HepG2 (cell line): Measurements from ENCODE around the gene DGCR2. TPM values are rescaled to one million over a fixed set of nuclear protein-coding genes. Genes with fewer than 3 reads are reported as not detected.

ENCODE experiments used
- AHR ChIP-seq: IDR thresholded peaks from 2 replicates; pipeline ENCODE4 v1.6.1; 2018; ENCODE audit warnings: missing genetic modification reagents, missing compliant biosample characterization
- FOXM1 ChIP-seq: sonication (generic); formaldehyde crosslinking; IDR thresholded peaks from 2 replicates; pipeline ENCODE4 v1.5.0; 2020; ENCODE audit warnings: missing genetic modification reagents
- KLF15 ChIP-seq: sonication (generic); formaldehyde crosslinking; IDR thresholded peaks from 2 replicates; pipeline ENCODE4 v1.8.1; 2023; ENCODE audit warnings: borderline replicate concordance, mild to moderate bottlenecking, inconsistent platforms, missing genetic modification reagents, mixed read lengths
- NCOA1 ChIP-seq: sonication (generic); formaldehyde crosslinking; IDR thresholded peaks from 2 replicates; pipeline ENCODE4 v1.9.0; 2021; ENCODE audit warnings: missing genetic modification reagents
- SALL1 ChIP-seq: sonication (generic); formaldehyde crosslinking; IDR thresholded peaks from 2 replicates; pipeline ENCODE4 v1.8.0; 2022; ENCODE audit warnings: mild to moderate bottlenecking, missing genetic modification reagents
- SKI ChIP-seq: fragments of 450-650 bp; IDR thresholded peaks from one replicate; pipeline ENCODE4 v1.6.1; 2018; ENCODE audit warnings: mild to moderate bottlenecking; ENCODE audit not compliant: partially characterized antibody
- ZBTB1 ChIP-seq: sonication (generic); formaldehyde crosslinking; IDR thresholded peaks from 2 replicates; pipeline ENCODE4 v1.4.0; 2020; ENCODE audit warnings: missing genetic modification reagents, borderline replicate concordance
- ZNF543 ChIP-seq: sonication (generic); formaldehyde crosslinking; IDR thresholded peaks from 2 replicates; pipeline ENCODE4 v1.4.0; 2020; ENCODE audit warnings: mild to moderate bottlenecking, missing genetic modification reagents
- ZNF709 ChIP-seq: sonication (generic); formaldehyde crosslinking; IDR thresholded peaks from 2 replicates; pipeline ENCODE4 v1.5.0; 2020; ENCODE audit warnings: mild to moderate bottlenecking, missing genetic modification reagents
- polyA plus RNA-seq, 8 experiments: library from polyadenylated mRNA; depleted of rRNA in 3 of 8; stranded (reverse) in 7 of 8; unstranded in 1 of 8; fragments of >200 nt; fragmentation: Illumina TruSeq in 4 of 8; extraction: Trizol in 4 of 8; gene quantifications; 2 replicates each; pipeline versions ENCODE4 v1.2.1 to v1.2.3, GENCODE V29; 2011 to 2016; ENCODE audit warnings: low read depth in 4 of 8, missing spikeins in 1 of 8, mixed read lengths in 1 of 8; ENCODE audit not compliant: insufficient read depth in 1 of 8
- total RNA-seq, 5 experiments: library from RNA; depleted of rRNA; stranded (reverse); fragments of >200 nt; fragmentation: Illumina TruSeq; extraction: Trizol; gene quantifications; 2 replicates each; pipeline ENCODE4 v1.2.3, GENCODE V29; 2016; ENCODE audit warnings: low read depth in 1 of 5
- TF ChIP-seq, protein P1 (sequence below): sonication (generic); formaldehyde crosslinking; IDR thresholded peaks from 2 replicates; pipeline ENCODE4 v1.5.1; 2020; ENCODE audit warnings: mild to moderate bottlenecking, missing genetic modification reagents, moderate library complexity
- TF ChIP-seq, protein P2 (sequence below): IDR thresholded peaks from 2 replicates; pipeline ENCODE4 v1.6.1; 2016; ENCODE audit warnings: missing biosample characterization, missing genetic modification reagents, low read depth
- TF ChIP-seq, protein P3 (sequence below): IDR thresholded peaks from 2 replicates; pipeline ENCODE4 v1.6.1; 2016; ENCODE audit warnings: missing genetic modification reagents, missing compliant biosample characterization
- TF ChIP-seq, protein P4 (sequence below): sonication (generic); formaldehyde crosslinking; IDR thresholded peaks from 2 replicates; pipeline ENCODE4 v1.5.0; 2020; ENCODE audit warnings: mild to moderate bottlenecking, missing genetic modification reagents
- TF ChIP-seq, protein P5 (sequence below): sonication (generic); formaldehyde crosslinking; IDR thresholded peaks from 2 replicates; pipeline ENCODE4 v1.4.0; 2020; ENCODE audit warnings: missing genetic modification reagents

The DGCR2 gene
- total and polyA plus RNA-seq, 2 of the 13 experiments (the other 11 are each of a cell fraction or from before 2014, with no cell fraction given): 23.1 to 35.3 TPM

DNA sequence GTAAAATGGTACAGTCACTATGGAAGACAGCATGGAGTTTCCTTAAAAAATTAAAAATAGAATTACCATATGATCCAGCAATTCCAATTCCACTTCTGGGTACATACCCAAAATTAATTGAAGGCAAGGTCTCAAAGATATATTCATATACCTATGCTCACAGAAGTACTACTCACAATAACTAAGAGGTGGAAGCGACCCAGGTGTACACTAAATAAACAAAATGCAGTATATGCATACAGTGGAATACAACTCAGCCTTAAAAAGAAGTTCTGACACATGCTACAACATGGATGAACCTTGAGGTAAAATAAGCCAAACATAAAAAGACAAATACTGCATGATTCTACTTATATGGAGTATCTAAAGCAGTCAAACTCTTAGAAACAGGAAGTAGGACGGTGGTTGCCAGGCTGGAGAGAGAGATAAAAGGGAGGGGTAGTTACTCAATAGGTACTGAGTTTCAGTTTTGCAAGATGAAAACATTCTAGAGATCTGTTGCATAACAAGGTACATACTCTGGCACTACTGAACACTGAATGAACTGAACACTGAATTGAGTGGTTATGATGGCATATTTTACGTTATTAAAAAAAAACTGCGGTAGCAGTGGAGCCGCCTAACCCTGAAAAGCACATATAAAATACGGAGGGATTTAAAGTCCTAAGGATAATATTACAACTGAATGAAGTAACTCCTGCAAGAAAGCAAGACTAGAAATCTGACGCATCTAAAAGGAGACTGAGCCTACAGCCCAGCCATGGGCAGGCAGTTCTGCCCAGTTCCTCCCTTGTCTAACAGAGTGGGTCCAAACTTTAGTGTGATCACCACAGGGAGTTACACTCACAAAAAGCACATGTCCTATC, 12.8 kb downstream of the DGCR2 start (continued):
- TF ChIP-seq ZNF709 (CRISPR knock-in tag) (no peak), AHR (no peak), FOXM1 (CRISPR knock-in tag) (no peak), NCOA1 (CRISPR knock-in tag) (no peak), KLF15 (no peak), SKI (no peak), ZBTB1 (no peak), SALL1 (CRISPR knock-in tag) (no peak), ZNF543 (CRISPR knock-in tag) (no peak)
- TF ChIP-seq, protein P1, sequence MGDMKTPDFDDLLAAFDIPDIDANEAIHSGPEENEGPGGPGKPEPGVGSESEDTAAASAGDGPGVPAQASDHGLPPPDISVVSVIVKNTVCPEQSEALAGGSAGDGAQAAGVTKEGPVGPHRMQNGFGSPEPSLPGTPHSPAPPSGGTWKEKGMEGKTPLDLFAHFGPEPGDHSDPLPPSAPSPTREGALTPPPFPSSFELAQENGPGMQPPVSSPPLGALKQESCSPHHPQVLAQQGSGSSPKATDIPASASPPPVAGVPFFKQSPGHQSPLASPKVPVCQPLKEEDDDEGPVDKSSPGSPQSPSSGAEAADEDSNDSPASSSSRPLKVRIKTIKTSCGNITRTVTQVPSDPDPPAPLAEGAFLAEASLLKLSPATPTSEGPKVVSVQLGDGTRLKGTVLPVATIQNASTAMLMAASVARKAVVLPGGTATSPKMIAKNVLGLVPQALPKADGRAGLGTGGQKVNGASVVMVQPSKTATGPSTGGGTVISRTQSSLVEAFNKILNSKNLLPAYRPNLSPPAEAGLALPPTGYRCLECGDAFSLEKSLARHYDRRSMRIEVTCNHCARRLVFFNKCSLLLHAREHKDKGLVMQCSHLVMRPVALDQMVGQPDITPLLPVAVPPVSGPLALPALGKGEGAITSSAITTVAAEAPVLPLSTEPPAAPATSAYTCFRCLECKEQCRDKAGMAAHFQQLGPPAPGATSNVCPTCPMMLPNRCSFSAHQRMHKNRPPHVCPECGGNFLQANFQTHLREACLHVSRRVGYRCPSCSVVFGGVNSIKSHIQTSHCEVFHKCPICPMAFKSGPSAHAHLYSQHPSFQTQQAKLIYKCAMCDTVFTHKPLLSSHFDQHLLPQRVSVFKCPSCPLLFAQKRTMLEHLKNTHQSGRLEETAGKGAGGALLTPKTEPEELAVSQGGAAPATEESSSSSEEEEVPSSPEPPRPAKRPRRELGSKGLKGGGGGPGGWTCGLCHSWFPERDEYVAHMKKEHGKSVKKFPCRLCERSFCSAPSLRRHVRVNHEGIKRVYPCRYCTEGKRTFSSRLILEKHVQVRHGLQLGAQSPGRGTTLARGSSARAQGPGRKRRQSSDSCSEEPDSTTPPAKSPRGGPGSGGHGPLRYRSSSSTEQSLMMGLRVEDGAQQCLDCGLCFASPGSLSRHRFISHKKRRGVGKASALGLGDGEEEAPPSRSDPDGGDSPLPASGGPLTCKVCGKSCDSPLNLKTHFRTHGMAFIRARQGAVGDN (CRISPR knock-in tag): no peak
- TF ChIP-seq, protein P2, sequence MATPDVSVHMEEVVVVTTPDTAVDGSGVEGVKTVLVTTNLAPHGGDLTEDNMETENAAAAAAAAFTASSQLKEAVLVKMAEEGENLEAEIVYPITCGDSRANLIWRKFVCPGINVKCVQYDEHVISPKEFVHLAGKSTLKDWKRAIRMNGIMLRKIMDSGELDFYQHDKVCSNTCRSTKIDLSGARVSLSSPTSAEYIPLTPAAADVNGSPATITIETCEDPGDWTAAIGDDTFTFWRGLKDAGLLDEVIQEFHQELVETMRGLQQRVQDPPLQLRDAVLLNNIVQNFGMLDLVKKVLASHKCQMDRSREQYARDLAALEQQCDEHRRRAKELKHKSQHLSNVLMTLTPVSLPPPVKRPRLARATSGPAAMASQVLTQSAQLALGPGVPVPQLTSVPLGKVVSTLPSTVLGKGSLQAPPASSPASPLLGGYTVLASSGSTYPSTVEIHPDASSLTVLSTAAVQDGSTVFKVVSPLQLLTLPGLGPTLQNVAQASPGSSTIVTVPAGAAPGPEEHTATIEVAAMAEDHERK (CRISPR knock-in tag): no peak
- TF ChIP-seq, protein P3, sequence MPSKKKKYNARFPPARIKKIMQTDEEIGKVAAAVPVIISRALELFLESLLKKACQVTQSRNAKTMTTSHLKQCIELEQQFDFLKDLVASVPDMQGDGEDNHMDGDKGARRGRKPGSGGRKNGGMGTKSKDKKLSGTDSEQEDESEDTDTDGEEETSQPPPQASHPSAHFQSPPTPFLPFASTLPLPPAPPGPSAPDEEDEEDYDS: no peak
- TF ChIP-seq, protein P4, sequence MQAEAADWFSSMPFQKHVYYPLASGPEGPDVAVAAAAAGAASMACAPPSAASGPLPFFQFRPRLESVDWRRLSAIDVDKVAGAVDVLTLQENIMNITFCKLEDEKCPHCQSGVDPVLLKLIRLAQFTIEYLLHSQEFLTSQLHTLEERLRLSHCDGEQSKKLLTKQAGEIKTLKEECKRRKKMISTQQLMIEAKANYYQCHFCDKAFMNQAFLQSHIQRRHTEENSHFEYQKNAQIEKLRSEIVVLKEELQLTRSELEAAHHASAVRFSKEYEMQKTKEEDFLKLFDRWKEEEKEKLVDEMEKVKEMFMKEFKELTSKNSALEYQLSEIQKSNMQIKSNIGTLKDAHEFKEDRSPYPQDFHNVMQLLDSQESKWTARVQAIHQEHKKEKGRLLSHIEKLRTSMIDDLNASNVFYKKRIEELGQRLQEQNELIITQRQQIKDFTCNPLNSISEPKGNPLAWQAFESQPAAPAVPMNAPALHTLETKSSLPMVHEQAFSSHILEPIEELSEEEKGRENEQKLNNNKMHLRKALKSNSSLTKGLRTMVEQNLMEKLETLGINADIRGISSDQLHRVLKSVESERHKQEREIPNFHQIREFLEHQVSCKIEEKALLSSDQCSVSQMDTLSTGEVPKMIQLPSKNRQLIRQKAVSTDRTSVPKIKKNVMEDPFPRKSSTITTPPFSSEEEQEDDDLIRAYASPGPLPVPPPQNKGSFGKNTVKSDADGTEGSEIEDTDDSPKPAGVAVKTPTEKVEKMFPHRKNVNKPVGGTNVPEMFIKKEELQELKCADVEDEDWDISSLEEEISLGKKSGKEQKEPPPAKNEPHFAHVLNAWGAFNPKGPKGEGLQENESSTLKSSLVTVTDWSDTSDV (CRISPR knock-in tag): no peak
- TF ChIP-seq, protein P5, sequence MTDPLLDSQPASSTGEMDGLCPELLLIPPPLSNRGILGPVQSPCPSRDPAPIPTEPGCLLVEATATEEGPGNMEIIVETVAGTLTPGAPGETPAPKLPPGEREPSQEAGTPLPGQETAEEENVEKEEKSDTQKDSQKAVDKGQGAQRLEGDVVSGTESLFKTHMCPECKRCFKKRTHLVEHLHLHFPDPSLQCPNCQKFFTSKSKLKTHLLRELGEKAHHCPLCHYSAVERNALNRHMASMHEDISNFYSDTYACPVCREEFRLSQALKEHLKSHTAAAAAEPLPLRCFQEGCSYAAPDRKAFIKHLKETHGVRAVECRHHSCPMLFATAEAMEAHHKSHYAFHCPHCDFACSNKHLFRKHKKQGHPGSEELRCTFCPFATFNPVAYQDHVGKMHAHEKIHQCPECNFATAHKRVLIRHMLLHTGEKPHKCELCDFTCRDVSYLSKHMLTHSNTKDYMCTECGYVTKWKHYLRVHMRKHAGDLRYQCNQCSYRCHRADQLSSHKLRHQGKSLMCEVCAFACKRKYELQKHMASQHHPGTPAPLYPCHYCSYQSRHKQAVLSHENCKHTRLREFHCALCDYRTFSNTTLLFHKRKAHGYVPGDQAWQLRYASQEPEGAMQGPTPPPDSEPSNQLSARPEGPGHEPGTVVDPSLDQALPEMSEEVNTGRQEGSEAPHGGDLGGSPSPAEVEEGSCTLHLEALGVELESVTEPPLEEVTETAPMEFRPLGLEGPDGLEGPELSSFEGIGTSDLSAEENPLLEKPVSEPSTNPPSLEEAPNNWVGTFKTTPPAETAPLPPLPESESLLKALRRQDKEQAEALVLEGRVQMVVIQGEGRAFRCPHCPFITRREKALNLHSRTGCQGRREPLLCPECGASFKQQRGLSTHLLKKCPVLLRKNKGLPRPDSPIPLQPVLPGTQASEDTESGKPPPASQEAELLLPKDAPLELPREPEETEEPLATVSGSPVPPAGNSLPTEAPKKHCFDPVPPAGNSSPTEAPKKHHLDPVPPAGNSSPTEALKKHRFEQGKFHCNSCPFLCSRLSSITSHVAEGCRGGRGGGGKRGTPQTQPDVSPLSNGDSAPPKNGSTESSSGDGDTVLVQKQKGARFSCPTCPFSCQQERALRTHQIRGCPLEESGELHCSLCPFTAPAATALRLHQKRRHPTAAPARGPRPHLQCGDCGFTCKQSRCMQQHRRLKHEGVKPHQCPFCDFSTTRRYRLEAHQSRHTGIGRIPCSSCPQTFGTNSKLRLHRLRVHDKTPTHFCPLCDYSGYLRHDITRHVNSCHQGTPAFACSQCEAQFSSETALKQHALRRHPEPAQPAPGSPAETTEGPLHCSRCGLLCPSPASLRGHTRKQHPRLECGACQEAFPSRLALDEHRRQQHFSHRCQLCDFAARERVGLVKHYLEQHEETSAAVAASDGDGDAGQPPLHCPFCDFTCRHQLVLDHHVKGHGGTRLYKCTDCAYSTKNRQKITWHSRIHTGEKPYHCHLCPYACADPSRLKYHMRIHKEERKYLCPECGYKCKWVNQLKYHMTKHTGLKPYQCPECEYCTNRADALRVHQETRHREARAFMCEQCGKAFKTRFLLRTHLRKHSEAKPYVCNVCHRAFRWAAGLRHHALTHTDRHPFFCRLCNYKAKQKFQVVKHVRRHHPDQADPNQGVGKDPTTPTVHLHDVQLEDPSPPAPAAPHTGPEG (CRISPR knock-in tag): no peak
